OCI-LY7 (cell line): ENCODE results near the gene PRKG1. TPM values are rescaled to one million over a fixed set of nuclear protein-coding genes. Genes with fewer than 3 reads are reported as not detected.

ENCODE experiments used
- BruUV-seq: library from RNA; stranded (reverse); fragments of 400-500 nt; replicated peaks from 2 replicates; lab custom pipeline; 2021; lab: Mats Ljungman, UMichigan
- CTCF ChIA-PET: fragments of 300-600 bp; sonication (Branson Sonifier 250); formaldehyde crosslinking; loops from one replicate; lab custom pipeline; 2022; ENCODE audit warnings: antibody characterized with exemption; ENCODE audit not compliant: unreplicated experiment; lab: Charles Lee
- POLR2A ChIA-PET: fragments of 300-600 bp; sonication (Branson Sonifier 250); formaldehyde crosslinking; loops from one replicate; lab custom pipeline; 2022; ENCODE audit warnings: antibody characterized with exemption; lab: Charles Lee
- DNase-seq: peaks from one replicate; pipeline ENCODE4 v3.0.0-alpha.2; 2015; ENCODE audit warnings: low spot score
- H2AFZ ChIP-seq: fragments of 200-600 bp; sonication (generic), shearing (Covaris generic); 2 replicates; pipeline ENCODE4 v1.6.1; 2014; ENCODE audit warnings: mild to moderate bottlenecking, antibody characterized with exemption, low read length, moderate library complexity
- H3K27ac ChIP-seq: fragments of 200-600 bp; sonication (generic); 2 replicates; pipeline ENCODE4 v1.5.1; 2014; ENCODE audit warnings: mixed run types, low read depth, mild to moderate bottlenecking, moderate library complexity, low read length, inconsistent platforms; ENCODE audit not compliant: poor library complexity, severe bottlenecking
- H3K36me3 ChIP-seq: fragments of 200-600 bp; sonication (generic); 2 replicates; pipeline ENCODE4 v1.6.1; 2014; ENCODE audit warnings: mild to moderate bottlenecking, antibody characterized with exemption, low read length, moderate library complexity, mixed read lengths; ENCODE audit not compliant: insufficient read depth
- H3K4me1 ChIP-seq: fragments of 200-600 bp; sonication (generic); 2 replicates; pipeline ENCODE4 v1.5.1; 2014; ENCODE audit warnings: mild to moderate bottlenecking, low read length; ENCODE audit not compliant: insufficient read depth, poor library complexity, severe bottlenecking
- H3K4me2 ChIP-seq: fragments of 200-600 bp; sonication (generic); 2 replicates; pipeline ENCODE4 v1.6.1; 2014; ENCODE audit warnings: mild to moderate bottlenecking, low read length
- H3K4me3 ChIP-seq: fragments of 200-600 bp; sonication (generic); 2 replicates; pipeline ENCODE4 v1.5.1; 2014; ENCODE audit warnings: mild to moderate bottlenecking, low read depth, low read length; ENCODE audit not compliant: poor library complexity, severe bottlenecking
- H3K79me2 ChIP-seq: fragments of 200-600 bp; sonication (generic); 2 replicates; pipeline ENCODE4 v1.6.1; 2016; ENCODE audit warnings: low read depth, mild to moderate bottlenecking, low read length, moderate library complexity, mixed read lengths; ENCODE audit not compliant: insufficient read depth
- H3K9me2 ChIP-seq: fragments of 200-600 bp; sonication (generic); 2 replicates; pipeline ENCODE4 v1.6.1; 2016; ENCODE audit warnings: mild to moderate bottlenecking, low read length, mixed read lengths; ENCODE audit not compliant: insufficient read depth
- H3K9me3 ChIP-seq: fragments of 200-600 bp; sonication (generic); 2 replicates; pipeline ENCODE4 v1.6.1; 2014; ENCODE audit warnings: mild to moderate bottlenecking, mixed run types, low read length, mixed read lengths
- H4K20me1 ChIP-seq: fragments of 200-600 bp; sonication (generic); 2 replicates; pipeline ENCODE4 v1.6.1; 2014; ENCODE audit warnings: mild to moderate bottlenecking, antibody characterized with exemption, low read length, moderate library complexity, mixed read lengths; ENCODE audit not compliant: insufficient read depth
- CTCF ChIP-seq: fragments of 200-600 bp; sonication (generic); conservative IDR thresholded peaks from 2 replicates; pipeline ENCODE4 v1.5.1; 2014; ENCODE audit warnings: mild to moderate bottlenecking, antibody characterized with exemption, low read length, moderate library complexity, mixed read lengths
- EZH2phosphoT487 ChIP-seq: fragments of 200-600 bp; sonication (generic); IDR thresholded peaks from 2 replicates; pipeline ENCODE4 v1.6.1; 2018; ENCODE audit warnings: low read depth, borderline replicate concordance, mild to moderate bottlenecking, mixed run types, antibody characterized with exemption, low read length, moderate library complexity, mixed read lengths
- intact Hi-C: fragments of 100-400 bp; cut with micrococcal nuclease; formaldehyde crosslinking; loops from one replicate; pipeline ENCODE4 v1.10.0; 2022; ENCODE audit not compliant: unreplicated experiment
- total RNA-seq, 2 experiments: library from RNA; depleted of rRNA in 1 of 2; stranded (reverse); fragments of >200 nt in 1 of 2; shearing (Covaris generic) in 1 of 2; gene quantifications; 2 replicates each; pipeline ENCODE4 v1.2.3, GENCODE V29; 2014 to 2022

Gene PRKG1
- total RNA-seq, 2 experiments from 2014 or later: not detected

GRCh38 chr10:52110576-52110975 lies 1036.3 kb downstream of the PRKG1 start:
- no peak for DNase-seq
- intact Hi-C loops: no loop called here
- H3K4me3 ChIP-seq: no peak overlapping the region
- no peaks in the 10 kb centered on the region for H3K4me1 ChIP-seq
- no peaks in the 10 kb centered on the region for H3K79me2 ChIP-seq
- no peak overlapping the region for H3K27ac ChIP-seq
- BruUV-seq: no TSS peak
- no peaks in the 10 kb centered on the region for H3K36me3 ChIP-seq
- no peaks in the 10 kb centered on the region for H4K20me1 ChIP-seq
- H3K9me3 ChIP-seq: no peaks in the 10 kb centered on the region
- H2AFZ ChIP-seq: no peak overlapping the region
- ChIA-PET CTCF (no interaction called here), POLR2A (interaction anchor here (0.6 kb wide), 1 partner anchor 45 kb away, joined by 3 read pairs; no protein-coding TSS in a partner anchor)
- no peak overlapping the region for H3K4me2 ChIP-seq
- no peaks in the 10 kb centered on the region for H3K9me2 ChIP-seq
- TF ChIP-seq CTCF (no peak), EZH2phosphoT487 (no peak)

GRCh38 chr10:52111101-52111891 lies 1037.0 kb downstream of the PRKG1 start:
- H3K9me3 ChIP-seq: no peaks in the 10 kb centered on the region
- H3K79me2 ChIP-seq: no peaks in the 10 kb centered on the region
- no peak for DNase-seq
- no peaks in the 10 kb centered on the region for H4K20me1 ChIP-seq
- no peaks in the 10 kb centered on the region for H3K9me2 ChIP-seq
- no peak overlapping the region for H3K27ac ChIP-seq
- no TSS peak for BruUV-seq
- no peak overlapping the region for H3K4me2 ChIP-seq
- POLR2A ChIA-PET: interaction anchor here (0.9 kb wide), 2 partner anchors 11 to 44 kb away, joined by 3 to 6 read pairs; no protein-coding TSS in a partner anchor
- H3K36me3 ChIP-seq: no peaks in the 10 kb centered on the region
- TF ChIP-seq CTCF (no peak), EZH2phosphoT487 (no peak)
- no peak overlapping the region for H2AFZ ChIP-seq
- no peaks in the 10 kb centered on the region for H3K4me1 ChIP-seq
- no peak overlapping the region for H3K4me3 ChIP-seq
- CTCF ChIA-PET: no interaction called here
- intact Hi-C loops: no loop called here

- Histone ChIP-seq H3K9me3 (no peaks in the 10 kb centered on the region), H4K20me1 (no peaks in the 10 kb centered on the region), H2AFZ (no peak overlapping the region), H3K36me3 (no peaks in the 10 kb centered on the region), H3K4me2 (no peak overlapping the region), H3K79me2 (no peaks in the 10 kb centered on the region), H3K9me2 (no peaks in the 10 kb centered on the region), H3K27ac (no peak overlapping the region), H3K4me3 (no peak overlapping the region), H3K4me1 (no peaks in the 10 kb centered on the region)
- intact Hi-C loops: no loop called here
- TF ChIP-seq CTCF (no peak), EZH2phosphoT487 (no peak)
- ChIA-PET POLR2A (no interaction called here), CTCF (no interaction called here)
- DNase-seq: no peak
- BruUV-seq: no TSS peak
These were observed 1041.5 kb downstream of the PRKG1 start for GRCh38 chr10:52115823-52116222.
